OCI-LY3 (cell line): ENCODE results near the gene SORBS1.

ENCODE experiments used
- CTCF ChIP-seq: fragments of 200-600, 300-600 bp; sonication (generic); IDR thresholded peaks from 2 replicates; pipeline ENCODE4 v1.5.1; 2014; ENCODE audit warnings: antibody characterized with exemption, low read length, low read depth
- EZH2phosphoT487 ChIP-seq: fragments of 200-600 bp; shearing (Covaris generic); IDR thresholded peaks from 2 replicates; pipeline ENCODE4 v1.6.1; 2018; ENCODE audit warnings: antibody characterized with exemption, mixed run types, low read depth

DNA sequence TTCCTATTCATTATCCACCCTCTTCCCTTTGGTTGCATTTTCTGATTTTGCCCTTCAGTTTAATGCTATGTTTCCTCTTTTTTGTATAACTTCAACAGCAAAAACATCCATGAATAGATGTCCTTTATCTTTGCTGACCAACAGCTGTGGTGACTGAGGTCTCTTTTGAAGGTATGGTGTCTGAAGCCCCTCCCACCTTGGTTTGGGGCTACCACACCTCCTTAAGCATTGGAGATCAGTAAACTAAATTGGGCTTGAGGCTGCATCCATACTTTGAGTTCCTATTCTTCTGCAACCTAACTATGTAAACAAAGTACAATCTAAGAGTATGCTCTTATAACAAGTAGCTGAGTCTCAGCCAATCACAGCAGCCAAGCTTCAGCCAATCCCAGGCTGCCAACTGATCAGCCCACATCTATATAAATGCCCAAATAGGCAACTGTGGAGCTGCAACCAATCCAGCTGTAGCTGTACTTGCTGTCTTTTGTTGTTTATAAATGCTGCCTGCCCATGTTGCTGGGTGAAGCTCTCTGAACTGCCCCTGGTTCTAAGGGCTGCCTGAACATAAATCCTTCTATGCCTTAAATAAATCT, 201.0 kb downstream of the SORBS1 start:
- TF ChIP-seq CTCF = no peak
- TF ChIP-seq EZH2phosphoT487 = no peak
